Neural cell (in vitro differentiated cells): ENCODE results near the gene JAGN1.

Experiments used
- CTCF ChIP-seq: fragments of 450-650 bp; IDR thresholded peaks from 2 replicates; pipeline ENCODE4 v1.5.1; 2014; ENCODE audit warnings: antibody characterized with exemption, mild to moderate bottlenecking, moderate library complexity; ENCODE audit not compliant: poor library complexity, severe bottlenecking
- EZH2 ChIP-seq: fragments of 200-600, 300-800 bp; shearing (Covaris generic), sonication (generic); IDR thresholded peaks from 2 replicates; pipeline ENCODE4 v1.6.1; 2014; ENCODE audit warnings: antibody characterized with exemption, low read length, borderline replicate concordance, mild to moderate bottlenecking; ENCODE audit not compliant: insufficient read depth, poor library complexity, severe bottlenecking
- MXI1 ChIP-seq: fragments of 450-650 bp; conservative IDR thresholded peaks from 2 replicates; pipeline ENCODE4 v1.6.1; 2014; ENCODE audit warnings: antibody characterized with exemption, mild to moderate bottlenecking; ENCODE audit not compliant: poor library complexity, severe bottlenecking
- POLR2AphosphoS5 ChIP-seq: IDR thresholded peaks from 2 replicates; pipeline ENCODE4 v1.6.1; 2012
- REST ChIP-seq: IDR thresholded peaks from 2 replicates; pipeline ENCODE4 v1.6.1; 2012; ENCODE audit warnings: borderline replicate concordance
- TAF1 ChIP-seq: IDR thresholded peaks from 2 replicates; pipeline ENCODE4 v1.6.1; 2012; ENCODE audit warnings: low read depth

DNA sequence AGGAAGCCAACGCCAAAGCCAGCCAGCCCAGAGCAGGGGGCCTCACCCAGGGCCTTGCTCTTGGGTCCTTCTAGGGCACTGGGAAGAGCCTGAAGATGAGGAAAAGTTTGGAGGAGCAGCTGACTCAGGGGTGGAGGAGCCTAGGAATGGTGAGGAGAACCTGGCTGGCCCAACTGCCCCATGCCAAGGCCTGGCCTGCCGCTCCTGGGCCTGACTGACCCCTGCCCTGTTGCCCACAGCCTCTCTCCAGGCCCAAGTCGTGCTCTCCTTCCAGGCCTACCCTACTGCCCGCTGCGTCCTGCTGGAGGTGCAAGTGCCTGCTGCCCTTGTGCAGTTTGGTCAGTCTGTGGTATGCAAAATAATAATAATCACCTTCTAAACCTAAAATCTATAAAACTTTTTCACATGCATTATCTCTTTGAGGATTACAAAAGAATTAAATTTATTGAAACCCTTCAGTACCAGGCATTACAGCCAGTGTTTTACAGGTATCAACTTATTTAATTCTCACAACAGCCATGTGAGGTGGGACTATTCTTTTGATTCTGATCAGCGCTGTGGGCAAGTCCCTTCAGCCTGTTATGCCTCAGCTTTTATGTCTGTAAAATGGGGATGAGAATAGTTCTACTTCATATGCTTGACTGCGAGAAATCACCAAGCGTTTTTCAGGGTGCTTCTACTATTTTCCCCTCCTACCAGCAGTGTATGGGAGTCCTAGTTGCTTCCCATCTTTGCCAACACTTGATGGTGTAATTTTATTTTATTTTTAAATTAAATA, 28.0 kb downstream of the JAGN1 start:
- TF ChIP-seq CTCF (no peak), EZH2 (no peak), POLR2AphosphoS5 (no peak), TAF1 (no peak), REST (no peak), MXI1 (no peak)
